ENCODE data around the gene TNFRSF13B. TPM values are rescaled to one million over a fixed set of nuclear protein-coding genes. Genes with fewer than 3 reads are reported as not detected.
"Not testable (repeated sequence)": the region's sequence is repeated elsewhere in the genome, so short reads cannot be mapped to it uniquely, and the experiment has no call there.

TNFRSF13B gene
- total RNA-seq, 1 donor from 2014 or later: 342 TPM

DNA sequence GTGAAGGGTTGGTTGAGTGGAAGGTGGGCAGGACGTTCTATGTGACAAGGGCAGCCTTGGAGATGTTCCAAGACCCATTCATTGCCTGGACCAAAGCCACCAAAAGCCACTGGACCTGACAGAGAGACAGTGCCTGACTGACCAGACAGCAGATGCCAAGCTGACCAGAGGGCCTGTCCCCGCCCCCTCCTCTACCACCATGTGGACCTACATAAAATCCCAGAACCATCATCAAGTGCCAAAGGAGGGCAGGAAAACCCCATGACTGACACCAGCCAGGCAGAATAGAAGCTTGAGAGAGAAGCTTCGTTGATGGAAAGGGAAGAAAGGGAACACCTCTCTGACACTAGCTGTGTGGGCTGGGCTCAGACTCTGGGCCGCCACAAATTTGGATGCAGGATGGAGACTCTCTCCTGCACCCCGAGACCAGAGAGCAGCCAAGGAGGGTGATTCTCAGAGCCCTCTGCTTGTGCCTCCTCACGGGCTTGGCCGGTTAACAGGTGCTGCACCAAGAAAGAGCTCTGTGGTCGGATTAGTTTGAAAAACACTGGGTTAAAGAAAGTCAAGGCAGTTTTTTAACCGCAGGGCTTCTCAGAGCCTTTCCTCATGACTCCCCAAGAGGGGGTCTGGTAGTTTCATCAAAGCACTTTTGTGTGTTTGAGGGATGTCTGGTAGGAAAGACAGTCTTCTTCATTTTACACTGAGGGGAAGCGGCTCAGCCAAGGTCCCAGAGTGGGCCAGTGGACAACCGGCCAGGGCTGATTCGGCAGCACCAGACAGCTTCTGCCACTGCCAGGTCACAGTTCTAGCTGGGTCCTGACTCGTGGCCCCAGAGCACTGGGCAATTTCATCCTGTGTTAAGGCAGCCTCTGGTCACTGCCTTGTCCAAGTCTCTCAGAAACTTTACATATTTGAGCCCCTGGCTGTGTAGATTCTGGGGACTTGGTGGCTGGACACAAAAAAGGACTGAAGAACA lies 1.7 kb downstream of the TNFRSF13B start:
- intact Hi-C loops (cut with micrococcal nuclease): loop anchor here (1.0 to 5.0 kb wide), 3 partner anchors 8 to 622 kb away; partner anchors contain the start of gene PEMT
- Mint-ChIP-seq H3K4me3 (peak overlapping the region; percentile 91), H3K9me3 (no peaks in the 10 kb centered on the region), H3K4me1 (peaks cover 88% of the 10 kb centered on the region), H3K27me3 (no peaks in the 10 kb centered on the region), H3K36me3 (ENCODE audit: low read depth) (peaks cover 43% of the 10 kb centered on the region), H3K27ac (peak overlapping the region; percentile 94)
- no peak for TF ChIP-seq CTCF (IDR thresholded peaks at IDR 0.05)
- no peak for DNase-seq
- ATAC-seq (ENCODE audit: low read depth): no peak
- POLR2A ChIA-PET: interaction anchor here (0.6 to 21.2 kb wide), 8 partner anchors 9 to 237 kb away, joined by 3 to 948 read pairs (median 4); no protein-coding TSS in a partner anchor
- CTCF ChIA-PET: interaction anchor here (2.8 to 3.0 kb wide), 2 partner anchors 19 to 21 kb away, joined by 16 to 21 read pairs; no protein-coding TSS in a partner anchor

DNA sequence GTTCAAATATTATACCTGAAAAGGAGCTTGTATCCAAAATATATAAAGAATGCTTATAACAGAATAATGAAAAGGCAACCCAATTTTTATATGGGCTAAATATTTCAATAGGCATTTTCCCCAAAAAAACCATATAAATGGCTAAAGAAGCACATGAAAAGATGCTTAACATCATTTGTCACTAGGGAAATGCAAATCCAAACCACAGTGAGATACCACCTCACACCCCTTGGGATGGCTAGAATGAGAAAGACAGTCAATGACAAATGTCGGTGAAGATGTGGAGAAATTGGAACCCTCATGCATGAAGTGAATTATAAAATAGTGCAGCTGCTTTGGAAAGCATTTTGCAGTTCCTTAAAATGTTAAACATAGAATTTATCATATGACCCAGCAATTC lies 3.1 kb downstream of the TNFRSF13B start:
- POLR2A ChIA-PET: interaction anchor here (0.9 to 21.2 kb wide), 6 partner anchors 10 to 52 kb away, joined by 3 to 948 read pairs (median 6); no protein-coding TSS in a partner anchor
- H3K4me3 Mint-ChIP-seq: peak overlapping the region; percentile 91
- intact Hi-C loops (cut with micrococcal nuclease): loop anchor here (1.0 to 2.0 kb wide), 2 partner anchors 11 to 22 kb away; no protein-coding TSS in a partner anchor
- no peak for DNase-seq
- CTCF ChIA-PET: interaction anchor here (0.9 to 3.0 kb wide), 5 partner anchors 12 to 24 kb away, joined by 3 to 21 read pairs (median 4); no protein-coding TSS in a partner anchor
- peaks cover 87% of the 10 kb centered on the region for H3K4me1 Mint-ChIP-seq
- TF ChIP-seq CTCF (IDR thresholded peaks at IDR 0.05): no peak
- ATAC-seq (ENCODE audit: low read depth): peak; percentile 8
- peak overlapping the region; percentile 94 for H3K27ac Mint-ChIP-seq
- H3K27me3 Mint-ChIP-seq: no peaks in the 10 kb centered on the region
- H3K36me3 Mint-ChIP-seq (ENCODE audit: low read depth): peaks cover 53% of the 10 kb centered on the region
- H3K9me3 Mint-ChIP-seq: no peaks in the 10 kb centered on the region

- Mint-ChIP-seq H3K27ac (peak overlapping the region; percentile 71), H3K4me3 (peak overlapping the region; percentile 19)
- intact Hi-C loops (cut with micrococcal nuclease): no loop called here
These were observed 9.1 kb downstream of the TNFRSF13B start for GRCh38 chr17:16962804-16963203.

GRCh38 chr17:16961792-16962191 lies 10.1 kb downstream of the TNFRSF13B start:
- Mint-ChIP-seq H3K27ac (peak overlapping the region; percentile 76), H3K4me1 (peaks cover 90% of the 10 kb centered on the region), H3K36me3 (ENCODE audit: low read depth) (peaks cover 79% of the 10 kb centered on the region), H3K27me3 (no peaks in the 10 kb centered on the region), H3K9me3 (peaks cover 12% of the 10 kb centered on the region), H3K4me3 (peak overlapping the region; percentile 25)
- DNase-seq: no peak
- intact Hi-C loops (cut with micrococcal nuclease): loop anchor here (2.0 kb wide), 1 partner anchor 13 kb away; no protein-coding TSS in a partner anchor
- no peak for ATAC-seq (ENCODE audit: low read depth)
- TF ChIP-seq CTCF (IDR thresholded peaks at IDR 0.05): no peak
- ChIA-PET POLR2A (interaction anchor here (1.0 to 21.2 kb wide), 3 partner anchors 16 to 29 kb away, joined by 3 to 948 read pairs (median 337); no protein-coding TSS in a partner anchor), CTCF (no interaction called here)

More at GRCh38 chr17:16962804-16963203, 9.1 kb downstream of the TNFRSF13B start:
- TF ChIP-seq CTCF (IDR thresholded peaks at IDR 0.05): no peak
- Mint-ChIP-seq H3K9me3 (peaks cover 11% of the 10 kb centered on the region), H3K4me1 (peaks cover 85% of the 10 kb centered on the region), H3K27me3 (no peaks in the 10 kb centered on the region), H3K36me3 (ENCODE audit: low read depth) (peaks cover 75% of the 10 kb centered on the region)
- ChIA-PET POLR2A (interaction anchor here (1.0 to 21.2 kb wide), 3 partner anchors 16 to 27 kb away, joined by 3 to 948 read pairs (median 337); no protein-coding TSS in a partner anchor), CTCF (no interaction called here)
- ATAC-seq (ENCODE audit: low read depth) (peak; percentile 35), DNase-seq (no peak)

DNA sequence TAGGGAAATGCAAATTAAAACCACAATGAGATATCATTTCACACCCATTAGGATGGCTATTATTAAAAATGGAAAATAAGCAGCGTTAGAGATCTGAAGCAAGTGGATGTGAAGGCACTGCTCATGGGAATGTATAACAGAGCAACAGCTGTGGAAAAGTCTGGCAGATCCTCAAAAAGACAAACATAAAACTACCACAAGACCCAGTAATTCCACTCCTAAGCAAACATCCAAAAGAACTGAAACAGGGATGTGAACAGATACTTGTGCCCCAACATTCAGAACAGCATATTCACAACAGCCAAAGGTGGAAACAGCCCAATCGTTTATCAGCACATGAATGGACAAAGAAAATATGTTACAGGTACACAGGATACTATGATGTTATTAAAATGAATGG lies 10.9 kb downstream of the TNFRSF13B start:
- DNase-seq; CTCF ChIA-PET; H3K4me3 Mint-ChIP-seq; H3K27me3 Mint-ChIP-seq; ATAC-seq (ENCODE audit: low read depth): not testable (repeated sequence)
- POLR2A ChIA-PET: interaction anchor here (14.0 kb wide), 1 partner anchor 18 kb away, joined by 337 read pairs; no protein-coding TSS in a partner anchor
- Mint-ChIP-seq H3K36me3 (ENCODE audit: low read depth) (peaks cover 82% of the 10 kb centered on the region), H3K27ac (peak overlapping the region; percentile 76), H3K4me1 (peaks cover 92% of the 10 kb centered on the region), H3K9me3 (peaks cover 17% of the 10 kb centered on the region)
- intact Hi-C loops (cut with micrococcal nuclease): loop anchor here (2.0 kb wide), 1 partner anchor 14 kb away; no protein-coding TSS in a partner anchor

DNA sequence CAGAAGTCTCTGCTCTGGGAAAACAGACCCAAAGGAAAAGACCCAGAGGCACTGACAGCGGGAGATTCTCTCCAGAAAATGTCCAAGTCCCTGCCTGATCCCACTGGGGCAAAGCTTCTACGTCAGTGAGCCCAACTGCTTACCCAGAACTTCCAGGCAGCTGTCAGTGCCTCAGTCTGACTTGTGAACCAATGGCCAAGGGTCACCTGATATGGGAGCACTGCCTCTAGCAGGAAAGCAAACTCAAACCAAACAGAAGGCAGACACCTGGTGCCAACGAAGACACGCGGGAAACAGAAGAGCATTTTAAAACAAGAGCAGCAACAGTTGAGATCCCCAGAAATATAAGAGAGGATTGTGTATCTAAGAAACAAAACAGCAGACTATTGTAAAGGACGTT lies 16.9 kb downstream of the TNFRSF13B start:
- H3K27me3 Mint-ChIP-seq; DNase-seq; ATAC-seq (ENCODE audit: low read depth); H3K27ac Mint-ChIP-seq; H3K4me3 Mint-ChIP-seq; intact Hi-C loops (cut with micrococcal nuclease): not testable (repeated sequence)
- H3K36me3 Mint-ChIP-seq (ENCODE audit: low read depth): peaks cover 85% of the 10 kb centered on the region
- CTCF ChIA-PET: interaction anchor here (1.3 to 1.9 kb wide), 2 partner anchors 35 to 37 kb away, joined by 5 to 6 read pairs; no protein-coding TSS in a partner anchor
- H3K9me3 Mint-ChIP-seq: peaks cover 10% of the 10 kb centered on the region
- H3K4me1 Mint-ChIP-seq: peaks cover 79% of the 10 kb centered on the region
- POLR2A ChIA-PET: interaction anchor here (1.2 to 5.7 kb wide), 5 partner anchors 14 to 33 kb away, joined by 3 to 25 read pairs (median 9); no protein-coding TSS in a partner anchor
